HEK293 (cell line): Measurements from ENCODE around the gene S100PBP.

Experiments used
- ATF2 ChIP-seq: fragments of 450-650 bp; formaldehyde crosslinking; IDR thresholded peaks from 2 replicates; pipeline ENCODE4 v1.5.1; 2016; ENCODE audit warnings: missing biosample characterization, missing genetic modification characterization, low read depth
- REST ChIP-seq: fragments of 450-650 bp; formaldehyde crosslinking; IDR thresholded peaks from 2 replicates; pipeline ENCODE4 v1.5.1; 2016; ENCODE audit warnings: missing biosample characterization, missing genetic modification characterization
- ZBTB1 ChIP-seq: fragments of 450-650 bp; formaldehyde crosslinking; IDR thresholded peaks from 2 replicates; pipeline ENCODE4 v1.5.1; 2016; ENCODE audit warnings: missing biosample characterization, missing genetic modification characterization
- ZFHX2 ChIP-seq: fragments of 450-650 bp; formaldehyde crosslinking; conservative IDR thresholded peaks from 2 replicates; pipeline ENCODE4 v1.5.1; 2016; ENCODE audit warnings: missing biosample characterization, missing genetic modification characterization
- ZFP37 ChIP-seq: fragments of 450-650 bp; formaldehyde crosslinking; IDR thresholded peaks from 2 replicates; pipeline ENCODE4 v1.5.1; 2016; ENCODE audit warnings: missing biosample characterization, missing genetic modification characterization
- ZNF146 ChIP-seq: fragments of 450-650 bp; formaldehyde crosslinking; IDR thresholded peaks from 2 replicates; pipeline ENCODE4 v1.5.1; 2016; ENCODE audit warnings: missing biosample characterization, missing genetic modification characterization
- ZNF341 ChIP-seq: fragments of 450-650 bp; formaldehyde crosslinking; IDR thresholded peaks from 2 replicates; pipeline ENCODE4; 2016; ENCODE audit warnings: low read depth, missing biosample characterization, missing genetic modification characterization
- ZNF350 ChIP-seq: fragments of 450-650 bp; formaldehyde crosslinking; IDR thresholded peaks from 2 replicates; pipeline ENCODE4 v1.5.0; 2017; ENCODE audit warnings: missing biosample characterization, mild to moderate bottlenecking, missing genetic modification characterization
- ZNF600 ChIP-seq: fragments of 450-650 bp; formaldehyde crosslinking; IDR thresholded peaks from 2 replicates; pipeline ENCODE4 v1.5.1; 2016; ENCODE audit warnings: missing biosample characterization, missing genetic modification characterization
- ZNF777 ChIP-seq: fragments of 450-650 bp; formaldehyde crosslinking; IDR thresholded peaks from 2 replicates; pipeline ENCODE4 v1.5.1; 2017; ENCODE audit warnings: missing biosample characterization, missing genetic modification characterization, borderline replicate concordance
- ZNF830 ChIP-seq: fragments of 450-650 bp; IDR thresholded peaks from 2 replicates; pipeline ENCODE4 v1.5.0; 2018; ENCODE audit warnings: missing biosample characterization, missing genetic modification characterization, low read depth, mild to moderate bottlenecking, moderate library complexity
- ZSCAN5A ChIP-seq: fragments of 450-650 bp; formaldehyde crosslinking; IDR thresholded peaks from 2 replicates; pipeline ENCODE4 v1.5.1; 2016; ENCODE audit warnings: missing biosample characterization, missing genetic modification characterization
- TF ChIP-seq, protein P1 (sequence below): fragments of 450-650 bp; formaldehyde crosslinking; IDR thresholded peaks from 2 replicates; pipeline ENCODE4 v1.5.1; 2016; ENCODE audit warnings: missing biosample characterization, missing genetic modification characterization
- TF ChIP-seq, protein P2 (sequence below): fragments of 450-650 bp; formaldehyde crosslinking; IDR thresholded peaks from 2 replicates; pipeline ENCODE4 v1.5.1; 2016; ENCODE audit warnings: missing biosample characterization, missing genetic modification characterization

- no peak for TF ChIP-seq ATF2
- TF ChIP-seq, protein P1, sequence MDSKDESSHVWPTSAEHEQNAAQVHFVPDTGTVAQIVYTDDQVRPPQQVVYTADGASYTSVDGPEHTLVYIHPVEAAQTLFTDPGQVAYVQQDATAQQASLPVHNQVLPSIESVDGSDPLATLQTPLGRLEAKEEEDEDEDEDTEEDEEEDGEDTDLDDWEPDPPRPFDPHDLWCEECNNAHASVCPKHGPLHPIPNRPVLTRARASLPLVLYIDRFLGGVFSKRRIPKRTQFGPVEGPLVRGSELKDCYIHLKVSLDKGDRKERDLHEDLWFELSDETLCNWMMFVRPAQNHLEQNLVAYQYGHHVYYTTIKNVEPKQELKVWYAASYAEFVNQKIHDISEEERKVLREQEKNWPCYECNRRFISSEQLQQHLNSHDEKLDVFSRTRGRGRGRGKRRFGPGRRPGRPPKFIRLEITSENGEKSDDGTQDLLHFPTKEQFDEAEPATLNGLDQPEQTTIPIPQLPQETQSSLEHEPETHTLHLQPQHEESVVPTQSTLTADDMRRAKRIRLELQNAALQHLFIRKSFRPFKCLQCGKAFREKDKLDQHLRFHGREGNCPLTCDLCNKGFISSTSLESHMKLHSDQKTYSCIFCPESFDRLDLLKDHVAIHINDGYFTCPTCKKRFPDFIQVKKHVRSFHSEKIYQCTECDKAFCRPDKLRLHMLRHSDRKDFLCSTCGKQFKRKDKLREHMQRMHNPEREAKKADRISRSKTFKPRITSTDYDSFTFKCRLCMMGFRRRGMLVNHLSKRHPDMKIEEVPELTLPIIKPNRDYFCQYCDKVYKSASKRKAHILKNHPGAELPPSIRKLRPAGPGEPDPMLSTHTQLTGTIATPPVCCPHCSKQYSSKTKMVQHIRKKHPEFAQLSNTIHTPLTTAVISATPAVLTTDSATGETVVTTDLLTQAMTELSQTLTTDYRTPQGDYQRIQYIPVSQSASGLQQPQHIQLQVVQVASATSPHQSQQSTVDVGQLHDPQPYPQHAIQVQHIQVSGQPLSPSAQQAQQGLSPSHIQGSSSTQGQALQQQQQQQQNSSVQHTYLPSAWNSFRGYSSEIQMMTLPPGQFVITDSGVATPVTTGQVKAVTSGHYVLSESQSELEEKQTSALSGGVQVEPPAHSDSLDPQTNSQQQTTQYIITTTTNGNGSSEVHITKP = no peak
- TF ChIP-seq, protein P2, sequence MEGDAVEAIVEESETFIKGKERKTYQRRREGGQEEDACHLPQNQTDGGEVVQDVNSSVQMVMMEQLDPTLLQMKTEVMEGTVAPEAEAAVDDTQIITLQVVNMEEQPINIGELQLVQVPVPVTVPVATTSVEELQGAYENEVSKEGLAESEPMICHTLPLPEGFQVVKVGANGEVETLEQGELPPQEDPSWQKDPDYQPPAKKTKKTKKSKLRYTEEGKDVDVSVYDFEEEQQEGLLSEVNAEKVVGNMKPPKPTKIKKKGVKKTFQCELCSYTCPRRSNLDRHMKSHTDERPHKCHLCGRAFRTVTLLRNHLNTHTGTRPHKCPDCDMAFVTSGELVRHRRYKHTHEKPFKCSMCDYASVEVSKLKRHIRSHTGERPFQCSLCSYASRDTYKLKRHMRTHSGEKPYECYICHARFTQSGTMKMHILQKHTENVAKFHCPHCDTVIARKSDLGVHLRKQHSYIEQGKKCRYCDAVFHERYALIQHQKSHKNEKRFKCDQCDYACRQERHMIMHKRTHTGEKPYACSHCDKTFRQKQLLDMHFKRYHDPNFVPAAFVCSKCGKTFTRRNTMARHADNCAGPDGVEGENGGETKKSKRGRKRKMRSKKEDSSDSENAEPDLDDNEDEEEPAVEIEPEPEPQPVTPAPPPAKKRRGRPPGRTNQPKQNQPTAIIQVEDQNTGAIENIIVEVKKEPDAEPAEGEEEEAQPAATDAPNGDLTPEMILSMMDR (tag by site-specific recombination) = no peak
- TF ChIP-seq ZNF350 (tag by site-specific recombination) = no peak
- TF ChIP-seq ZNF600 (tag by site-specific recombination) = no peak
- TF ChIP-seq ZNF146 (tag by site-specific recombination) = no peak
- TF ChIP-seq ZNF341 (tag by site-specific recombination) = no peak
- TF ChIP-seq ZNF777 (tag by site-specific recombination) = no peak
- no peak for TF ChIP-seq ZNF830 (tag by site-specific recombination)
- TF ChIP-seq REST (tag by site-specific recombination) = no peak
- TF ChIP-seq ZSCAN5A (tag by site-specific recombination) = no peak
- TF ChIP-seq ZFHX2 (tag by site-specific recombination) = no peak
- TF ChIP-seq ZFP37 = no peak
- no peak for TF ChIP-seq ZBTB1 (tag by site-specific recombination)
Measured at GRCh38 chr1:32797456-32797855, 20.0 kb upstream of the S100PBP start.
